ENCODE results near the gene CHAF1B.

- TF ChIP-seq ZNF274 (IDR thresholded peaks at IDR 0.05; ENCODE audit: low read depth, low read length) (no peak), YY1 (IDR thresholded peaks at IDR 0.05; ENCODE audit: insufficient read depth, insufficient read length) (no peak)
Observed at GRCh38 chr21:36384885-36385232, 333 bp upstream of the CHAF1B start.
